OCI-M2 (cell line): ENCODE data around the gene KCNK16.

Experiments
- DNase-seq: peaks from one replicate; lab custom pipeline; 2025; ENCODE audit not compliant: unreplicated experiment; lab: John Stamatoyannopoulos, UW

Gene KCNK16

DNA sequence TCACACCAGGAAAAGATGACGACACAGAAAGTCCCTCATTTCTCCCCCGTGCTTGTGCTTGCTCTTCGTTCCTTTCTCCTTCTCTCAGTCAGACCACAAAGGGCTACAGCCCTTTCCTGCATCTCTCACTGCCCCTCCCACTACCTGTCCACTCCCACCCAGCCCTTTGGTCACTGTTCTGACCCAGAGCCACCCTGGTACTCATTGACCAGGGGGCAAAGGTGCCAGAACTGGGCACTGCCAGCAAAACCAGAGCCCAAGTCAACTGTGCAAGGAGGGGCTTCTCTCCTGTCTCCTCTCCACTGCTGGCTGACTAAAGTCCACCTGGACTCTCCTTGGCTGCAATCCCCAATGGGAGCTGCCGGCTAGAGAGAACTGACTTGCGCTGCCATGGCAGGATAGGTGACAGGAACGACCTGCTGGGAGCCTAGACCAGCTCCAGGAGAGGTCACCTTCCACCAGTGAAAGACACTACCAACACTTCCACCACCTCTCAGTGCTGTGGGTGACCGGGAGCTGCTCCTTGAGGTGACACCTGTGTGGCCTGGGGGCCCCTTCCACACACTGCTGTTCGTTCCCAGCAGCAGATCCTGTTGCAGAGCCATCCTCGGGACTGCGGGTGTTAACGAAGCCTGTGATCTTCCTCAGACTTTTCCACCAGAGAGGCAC is 41.1 kb downstream of the KCNK16 start:
- DNase-seq: no peak

DNA sequence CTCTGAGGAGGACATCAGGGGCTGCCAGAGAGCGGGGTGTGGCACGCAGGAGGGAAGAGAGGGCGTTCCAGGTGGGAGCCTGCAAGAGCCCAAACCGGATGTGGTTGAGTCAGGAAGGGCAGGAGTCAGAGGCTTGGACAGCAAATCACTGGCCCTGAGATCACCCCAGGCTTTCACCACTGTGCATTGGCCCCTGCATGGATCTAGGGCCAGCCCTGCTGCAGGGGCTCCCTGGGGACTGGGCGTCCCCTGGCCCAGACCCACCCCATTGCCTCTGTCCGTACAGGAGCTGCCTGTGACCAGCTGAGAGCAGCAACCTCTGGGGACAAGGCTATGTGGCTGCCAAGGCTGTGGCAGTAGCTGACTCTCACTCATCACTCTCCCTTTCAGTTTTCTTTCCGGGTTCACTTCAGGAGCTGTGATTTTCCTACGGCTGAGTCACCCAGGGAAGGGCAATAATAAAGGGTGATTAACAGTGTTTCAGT is 42.2 kb downstream of the KCNK16 start:
- DNase-seq: no peak

DNA sequence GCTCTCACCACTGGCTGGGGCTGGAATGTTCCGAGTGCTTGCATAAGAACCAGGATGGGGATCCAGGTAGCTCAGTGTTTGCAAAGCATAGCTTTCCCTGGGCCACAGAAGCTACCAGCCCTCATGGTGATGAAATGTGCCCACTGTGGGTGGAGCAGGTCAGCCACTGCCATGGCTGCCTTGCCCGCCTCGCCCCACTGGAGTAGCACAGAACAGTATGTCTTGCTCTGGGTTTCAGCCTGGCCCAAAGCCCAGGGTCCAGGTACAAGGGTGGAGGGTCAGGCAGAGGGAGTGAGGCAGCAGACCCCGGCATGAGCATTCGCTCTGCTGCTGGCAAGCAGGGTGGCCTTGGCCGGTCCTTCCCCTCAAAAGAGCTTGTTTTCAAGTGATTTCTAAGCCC is 43.0 kb downstream of the KCNK16 start:
- DNase-seq: no peak

DNA sequence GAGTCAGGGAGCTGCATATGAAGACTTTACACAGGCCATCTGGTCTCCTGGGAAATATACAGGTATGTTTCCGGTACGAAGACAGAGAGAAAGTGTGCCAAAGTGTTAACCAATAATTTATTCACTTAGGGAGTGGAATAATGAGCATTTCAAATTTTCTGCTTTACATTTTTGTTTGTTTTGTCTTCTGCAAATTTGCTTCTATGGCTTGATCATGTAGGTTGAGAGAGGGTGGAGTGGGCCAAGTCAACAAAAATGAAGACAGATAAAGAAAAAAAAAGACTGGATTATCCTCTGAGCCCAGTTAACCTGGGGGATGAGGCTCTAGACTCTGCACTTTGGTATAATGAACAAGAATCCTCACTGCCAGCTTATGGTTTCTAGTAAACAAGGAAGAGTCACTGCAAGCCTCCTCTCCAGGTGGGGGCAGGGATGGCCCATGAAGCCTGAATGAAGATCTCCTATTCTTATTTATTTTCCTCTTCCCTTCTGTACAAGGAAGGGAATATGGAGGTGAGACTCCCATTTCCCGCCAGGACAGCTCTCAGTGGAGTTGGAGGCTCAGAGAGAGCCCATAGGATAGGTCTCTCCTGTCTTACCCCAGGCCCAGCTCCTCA is 46.0 kb downstream of the KCNK16 start:
- no peak for DNase-seq

- no peak for DNase-seq
These were observed 47.6 kb downstream of the KCNK16 start for GRCh38 chr6:39274903-39275302.

DNA sequence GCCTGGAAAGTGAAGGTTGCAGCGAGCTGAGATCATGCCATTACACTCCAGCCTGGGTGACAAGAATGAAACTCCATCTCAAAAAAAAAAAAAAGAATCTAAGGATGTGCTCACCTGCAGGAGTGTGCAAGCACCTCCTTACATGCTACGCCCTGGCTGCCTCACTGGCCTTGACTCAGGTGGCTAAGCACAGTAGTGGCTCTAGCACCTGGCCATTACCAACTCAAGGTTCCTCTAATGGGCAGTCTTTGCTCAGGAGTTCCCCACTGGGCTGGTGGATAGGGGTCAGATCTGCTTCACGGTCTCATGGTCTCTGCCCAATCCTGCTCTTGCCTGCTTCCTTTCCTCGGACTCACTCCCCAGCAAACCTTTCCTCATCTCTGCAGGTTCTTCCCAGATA is 48.0 kb downstream of the KCNK16 start:
- DNase-seq: no peak

GRCh38 chr6:39273406-39273821 is 49.1 kb downstream of the KCNK16 start:
- no peak for DNase-seq

GRCh38 chr6:39269961-39270360 is 52.5 kb downstream of the KCNK16 start:
- no peak for DNase-seq

GRCh38 chr6:39268721-39269120 is 53.8 kb downstream of the KCNK16 start:
- no peak for DNase-seq

DNA sequence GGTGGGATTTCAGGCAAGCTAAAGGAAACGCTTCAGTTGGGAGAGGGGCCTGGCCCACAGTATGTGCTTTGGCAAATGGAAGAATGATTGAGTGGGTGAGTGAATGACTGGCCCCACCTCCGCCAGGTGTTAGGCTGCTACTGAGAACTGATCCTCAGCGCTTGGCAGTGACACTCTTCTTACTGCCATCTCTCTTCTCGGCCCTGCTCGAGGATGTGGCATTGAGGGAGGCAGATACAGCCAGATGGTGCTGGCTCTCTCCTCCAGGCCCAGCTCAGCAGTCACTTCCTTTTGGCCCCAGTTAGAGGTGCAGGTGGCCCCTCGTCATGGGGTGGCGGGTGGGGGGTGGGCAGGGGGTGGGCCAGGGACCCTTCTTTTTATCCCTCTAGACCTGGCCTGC is 54.3 kb downstream of the KCNK16 start:
- DNase-seq: no peak

DNA sequence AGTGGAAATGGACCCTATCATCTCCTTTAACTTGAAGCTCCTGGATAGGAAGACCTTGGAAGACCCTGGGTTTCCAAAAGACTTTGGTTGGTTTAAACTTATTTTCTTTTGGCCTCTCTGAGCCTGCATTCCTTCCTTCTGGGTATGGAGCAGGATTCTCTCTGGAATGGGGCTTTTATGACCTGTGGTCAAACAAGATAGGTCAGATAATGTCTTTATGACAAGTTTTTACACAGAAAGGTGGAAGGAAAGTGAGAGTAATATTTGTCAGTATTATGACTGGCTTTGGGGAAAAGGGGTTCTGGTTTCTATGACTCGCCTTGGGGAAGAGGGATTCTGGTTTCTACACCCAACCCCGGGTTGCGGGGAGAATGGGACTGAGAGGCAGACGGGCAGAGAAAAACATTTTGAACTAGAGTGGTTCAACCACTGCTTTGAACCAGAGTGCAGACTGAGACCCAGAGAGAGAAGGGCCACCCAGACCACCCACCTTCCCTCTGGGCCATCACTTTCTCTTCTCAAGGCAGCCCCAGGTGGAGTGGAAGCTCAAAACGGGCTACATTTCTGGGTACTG is 55.6 kb downstream of the KCNK16 start:
- no peak for DNase-seq

GRCh38 chr6:39266375-39266774 is 56.1 kb downstream of the KCNK16 start:
- DNase-seq: no peak
